ENCODE results near the gene POMGNT1. TPM values are rescaled to one million over a fixed set of nuclear protein-coding genes. Genes with fewer than 3 reads are reported as not detected.

POMGNT1 gene
- polyA plus RNA-seq, 2 of the 4 experiments (the other 2 are of a cell fraction), result 33.1 to 33.5 TPM

- POLR2A ChIA-PET, result no interaction called here
These were observed 38.7 kb downstream of the POMGNT1 start for GRCh38 chr1:46159516-46159915.

More at GRCh38 chr1:46159516-46159915, 38.7 kb downstream of the POMGNT1 start:
- Histone ChIP-seq H3K27ac (no peak overlapping the region), H3K4me2 (no peak overlapping the region), H3K4me3 (no peak overlapping the region), H3K9me3 (no peaks in the 10 kb centered on the region), H3K4me1 (no peaks in the 10 kb centered on the region)
- no peak for ATAC-seq
- no peak for FAIRE-seq
- TF ChIP-seq HES2 (IDR thresholded peaks at IDR 0.05) (no peak), HEYL (CRISPR knock-in tag; IDR thresholded peaks at IDR 0.05) (no peak), ELK1 (IDR thresholded peaks at IDR 0.05; ENCODE audit: low read depth, low read length) (no peak), FOSB (CRISPR knock-in tag; IDR thresholded peaks at IDR 0.05) (no peak), RNF2 (IDR thresholded peaks at IDR 0.05; ENCODE audit: borderline replicate concordance, low read depth) (no peak), HMGXB4 (CRISPR knock-in tag; IDR thresholded peaks at IDR 0.05; ENCODE audit: borderline replicate concordance) (no peak), EP300 (IDR thresholded peaks at IDR 0.05) (no peak), HOXB13 (CRISPR knock-in tag; IDR thresholded peaks at IDR 0.05; ENCODE audit: low read depth) (no peak), NPAS2 (CRISPR knock-in tag; IDR thresholded peaks at IDR 0.05; ENCODE audit: borderline replicate concordance) (no peak), MAZ (IDR thresholded peaks at IDR 0.05; ENCODE audit: borderline replicate concordance, low read depth, low read length) (no peak), HOXB5 (CRISPR knock-in tag; IDR thresholded peaks at IDR 0.05) (no peak), JUNB (IDR thresholded peaks at IDR 0.05) (no peak), MAFK (IDR thresholded peaks at IDR 0.05; ENCODE audit: partially characterized antibody) (no peak), PHF8 (IDR thresholded peaks at IDR 0.05; ENCODE audit: borderline replicate concordance, low read depth) (no peak), PBX3 (IDR thresholded peaks at IDR 0.05) (no peak), E2F6 (IDR thresholded peaks at IDR 0.05; ENCODE audit: borderline replicate concordance, low read depth) (no peak), ATOH8 (CRISPR knock-in tag; IDR thresholded peaks at IDR 0.05; ENCODE audit: low read depth) (no peak), BCL3 (IDR thresholded peaks at IDR 0.05) (no peak), REST (IDR thresholded peaks at IDR 0.05) (no peak)
- 53% methylated on average over 3 of the region's 3 CpGs for WGBS (ENCODE audit: missing lambda C conversion rate)
- CTCF ChIA-PET, result no interaction called here
- DNase-seq (ENCODE audit: low read depth in 1 of 2, low spot score in 1 of 2), result no peak
